H9 (cell line): Measurements from ENCODE around the gene DSCAM. TPM values are rescaled to one million over a fixed set of nuclear protein-coding genes. Genes with fewer than 3 reads are reported as not detected.
A peak's percentile ranks its signal among the peaks of the same experiment; 100 is the strongest.

Experiments used
- DNase-seq: peaks from one replicate; pipeline ENCODE4 v3.0.0-alpha.2; 2017
- H2AFZ ChIP-seq: one replicate; pipeline ENCODE4 v1.6.1; 2013; ENCODE audit warnings: mild to moderate bottlenecking, low read length, control low read depth, moderate library complexity
- H2AK5ac ChIP-seq: 2 replicates; pipeline ENCODE4 v1.6.1; 2013; ENCODE audit warnings: low read length, control low read depth, mixed read lengths; ENCODE audit not compliant: insufficient read length
- H2BK120ac ChIP-seq: one replicate; pipeline ENCODE4 v1.6.1; 2013; ENCODE audit warnings: low read depth, mild to moderate bottlenecking, low read length, control low read depth, inconsistent platforms; ENCODE audit not compliant: poor library complexity, severe bottlenecking
- H2BK12ac ChIP-seq: 2 replicates; pipeline ENCODE4 v1.6.1; 2013; ENCODE audit warnings: low read length, control low read depth, mixed read lengths, low read depth; ENCODE audit not compliant: insufficient read length
- H2BK15ac ChIP-seq: 2 replicates; pipeline ENCODE4 v1.6.1; 2013; ENCODE audit warnings: low read depth, low read length, control low read depth
- H2BK20ac ChIP-seq: one replicate; pipeline ENCODE4 v1.6.1; 2013; ENCODE audit warnings: low read depth, mild to moderate bottlenecking, low read length, control low read depth, inconsistent platforms; ENCODE audit not compliant: poor library complexity, severe bottlenecking
- H2BK5ac ChIP-seq: 2 replicates; pipeline ENCODE4 v1.6.1; 2013; ENCODE audit warnings: low read length, control low read depth, mixed read lengths; ENCODE audit not compliant: insufficient read length
- H3K14ac ChIP-seq: 2 replicates; pipeline ENCODE4 v1.6.1; 2013; ENCODE audit warnings: low read length, control low read depth; ENCODE audit not compliant: insufficient read depth
- H3K18ac ChIP-seq: 2 replicates; pipeline ENCODE4 v1.6.1; 2013; ENCODE audit warnings: low read depth, mild to moderate bottlenecking, mixed read lengths, low read length, control low read depth; ENCODE audit not compliant: insufficient read length
- H3K23ac ChIP-seq: 2 replicates; pipeline ENCODE4 v1.6.1; 2013; ENCODE audit warnings: low read length, control low read depth, mixed read lengths, low read depth; ENCODE audit not compliant: insufficient read length
- H3K23me2 ChIP-seq: 2 replicates; pipeline ENCODE4 v1.6.1; 2013; ENCODE audit warnings: low read depth, mild to moderate bottlenecking, mixed read lengths, low read length, control low read depth; ENCODE audit not compliant: insufficient read length, poor library complexity, severe bottlenecking
- H3K27ac ChIP-seq: 2 replicates; pipeline ENCODE4 v1.5.1; 2013; ENCODE audit warnings: low read length, control low read depth, mixed read lengths, low read depth; ENCODE audit not compliant: insufficient read length
- H3K27me3 ChIP-seq: 2 replicates; pipeline ENCODE4 v1.6.1; 2013; ENCODE audit warnings: low read length, control low read depth, inconsistent platforms; ENCODE audit not compliant: insufficient read depth
- H3K4ac ChIP-seq: 2 replicates; pipeline ENCODE4 v1.6.1; 2013; ENCODE audit warnings: low read depth, mild to moderate bottlenecking, control low read depth, inconsistent platforms, low read length, moderate library complexity
- H3K4me1 ChIP-seq: 2 replicates; pipeline ENCODE4 v1.6.1; 2013; ENCODE audit warnings: low read length, control low read depth, inconsistent platforms; ENCODE audit not compliant: insufficient read depth
- H3K4me2 ChIP-seq: 2 replicates; pipeline ENCODE4 v1.6.1; 2013; ENCODE audit warnings: low read length, control low read depth, mixed read lengths; ENCODE audit not compliant: insufficient read length, insufficient read depth
- H3K56ac ChIP-seq: 2 replicates; pipeline ENCODE4 v1.6.1; 2013; ENCODE audit warnings: low read depth, mild to moderate bottlenecking, mixed read lengths, low read length, control low read depth; ENCODE audit not compliant: insufficient read length
- H3K79me1 ChIP-seq: 2 replicates; pipeline ENCODE4 v1.6.1; 2013; ENCODE audit warnings: low read depth, mild to moderate bottlenecking, moderate library complexity, low read length, control low read depth, inconsistent platforms; ENCODE audit not compliant: insufficient read depth, poor library complexity, severe bottlenecking
- H3K79me2 ChIP-seq: 2 replicates; pipeline ENCODE4 v1.6.1; 2013; ENCODE audit warnings: low read length, control low read depth, inconsistent platforms; ENCODE audit not compliant: insufficient read depth
- H3K9ac ChIP-seq: 2 replicates; pipeline ENCODE4 v1.6.1; 2013; ENCODE audit warnings: low read length, control low read depth, mixed read lengths; ENCODE audit not compliant: insufficient read length; ENCODE audit errors: extremely low read depth
- H3K9me3 ChIP-seq: one replicate; pipeline ENCODE4 v1.6.1; 2013; ENCODE audit warnings: low read depth, low read length, inconsistent platforms; ENCODE audit not compliant: control insufficient read depth
- H3T11ph ChIP-seq: one replicate; pipeline ENCODE4 v1.6.1; 2013; ENCODE audit warnings: mild to moderate bottlenecking, low read length, control low read depth, inconsistent platforms
- H4K20me1 ChIP-seq: one replicate; pipeline ENCODE4 v1.6.1; 2013; ENCODE audit not compliant: control insufficient read depth, insufficient read length, insufficient read depth
- H4K5ac ChIP-seq: 2 replicates; pipeline ENCODE4 v1.6.1; 2013; ENCODE audit warnings: low read depth, mild to moderate bottlenecking, mixed read lengths, low read length, control low read depth; ENCODE audit not compliant: insufficient read length
- H4K8ac ChIP-seq: replicated peaks from 2 replicates; pipeline ENCODE4 v1.6.1; 2013; ENCODE audit warnings: low read length, control low read depth, mixed read lengths, low read depth; ENCODE audit not compliant: insufficient read length
- H4K91ac ChIP-seq: 2 replicates; pipeline ENCODE4 v1.6.1; 2013; ENCODE audit warnings: low read depth, mild to moderate bottlenecking, moderate library complexity, mixed read lengths, low read length, control low read depth; ENCODE audit not compliant: insufficient read length
- H3K27ac Mint-ChIP-seq, 3 experiments: 2 replicates in 2 of 3; 3 replicates in 1 of 3; pipeline ENCODE4 v1.8.0; 2020 to 2021; ENCODE audit warnings: mixed read lengths in 3 of 3, mild to moderate bottlenecking in 1 of 3, moderate library complexity in 1 of 3
- H3K27me3 Mint-ChIP-seq: 2 replicates; pipeline ENCODE4 v1.8.0; 2021; ENCODE audit warnings: low read depth, mild to moderate bottlenecking, moderate library complexity, mixed read lengths
- H3K36me3 Mint-ChIP-seq, 3 experiments: 2 replicates in 2 of 3; 3 replicates in 1 of 3; pipeline ENCODE4 v1.8.0; 2020 to 2021; ENCODE audit warnings: low read depth in 3 of 3, mixed read lengths in 3 of 3; ENCODE audit not compliant: insufficient read depth in 1 of 3
- H3K4me1 Mint-ChIP-seq, 2 experiments: 2 replicates each; pipeline ENCODE4 v1.8.0; 2020; ENCODE audit warnings: mixed read lengths in 2 of 2
- H3K4me3 Mint-ChIP-seq, 2 experiments: 2 replicates in 1 of 2; 3 replicates in 1 of 2; pipeline ENCODE4 v1.8.0; 2020 to 2021; ENCODE audit warnings: mild to moderate bottlenecking in 2 of 2, mixed read lengths in 2 of 2, moderate library complexity in 1 of 2
- H3K9me3 Mint-ChIP-seq, 2 experiments: 2 replicates in 1 of 2; 3 replicates in 1 of 2; pipeline ENCODE4 v1.8.0; 2020; ENCODE audit warnings: mild to moderate bottlenecking in 2 of 2, mixed read lengths in 2 of 2, moderate library complexity in 1 of 2
- WGBS: extraction: QIAGEN DNeasy Blood & Tissue Kit; methylation state at CpG from one replicate; pipeline ENCODE4 v1.1.7; 2013; ENCODE audit warnings: missing lambda C conversion rate, low lambda C conversion rate, mixed read lengths; ENCODE audit not compliant: insufficient read length; ENCODE audit errors: extremely low coverage; 5-methylcytosine and 5-hydroxymethylcytosine counted together
- total RNA-seq: library from RNA; stranded (reverse); gene quantifications from 2 replicates; pipeline ENCODE4 v1.2.1, GENCODE V29; 2021
- TF ChIP-seq, protein P1 (sequence below): fragments of 200-600 bp; sonication (generic); conservative IDR thresholded peaks from 3 replicates; pipeline ENCODE4 v1.8.0; 2021; ENCODE audit warnings: antibody characterized with exemption, mild to moderate bottlenecking

The DSCAM gene
- total RNA-seq, 1 experiment from 2014 or later: 0.17 TPM

- H2BK20ac ChIP-seq: no peak overlapping the region
- H3T11ph ChIP-seq: no peak overlapping the region
- H4K20me1 ChIP-seq: no peaks in the 10 kb centered on the region
- no peak for DNase-seq
- no peaks in the 10 kb centered on the region for H3K27me3 ChIP-seq
- H3K4me2 ChIP-seq: no peak overlapping the region
- no peak overlapping the region for H3K23ac ChIP-seq
- H3K79me2 ChIP-seq: no peaks in the 10 kb centered on the region
- H4K91ac ChIP-seq: no peak overlapping the region
- no peak overlapping the region for H3K56ac ChIP-seq
- no peaks in the 10 kb centered on the region for H3K9me3 ChIP-seq
- Mint-ChIP-seq H3K4me1 (peaks cover 8 to 10% of the 10 kb centered on the region in 2 experiments; a peak in 3 of 4 replicates), H3K27ac (no peak overlapping the region), H3K9me3 (no peaks in the 10 kb centered on the region), H3K27me3 (peaks cover 2% of the 10 kb centered on the region; the same call in 1 of the 2 replicates), H3K36me3 (peaks cover 0 to 7% (median 0%) of the 10 kb centered on the region in 3 experiments; a peak in 2 of 7 replicates), H3K4me3 (no peak overlapping the region)
- no peak overlapping the region for H4K8ac ChIP-seq
- no peak overlapping the region for H2AFZ ChIP-seq
- no peak overlapping the region for H3K14ac ChIP-seq
- no peak overlapping the region for H4K5ac ChIP-seq
- H3K23me2 ChIP-seq: no peaks in the 10 kb centered on the region
- peak overlapping the region; percentile 1 for H2BK120ac ChIP-seq
- no CpG with 5 or more reads among the region's 6 CpGs for WGBS
- H2BK12ac ChIP-seq: no peak overlapping the region
- no peak overlapping the region for H3K18ac ChIP-seq
- no peak overlapping the region for H3K4ac ChIP-seq
- H3K79me1 ChIP-seq: no peaks in the 10 kb centered on the region
- no peak overlapping the region for H2BK5ac ChIP-seq
- no peak overlapping the region for H2AK5ac ChIP-seq
- no peak overlapping the region for H2BK15ac ChIP-seq
- TF ChIP-seq, protein P1, sequence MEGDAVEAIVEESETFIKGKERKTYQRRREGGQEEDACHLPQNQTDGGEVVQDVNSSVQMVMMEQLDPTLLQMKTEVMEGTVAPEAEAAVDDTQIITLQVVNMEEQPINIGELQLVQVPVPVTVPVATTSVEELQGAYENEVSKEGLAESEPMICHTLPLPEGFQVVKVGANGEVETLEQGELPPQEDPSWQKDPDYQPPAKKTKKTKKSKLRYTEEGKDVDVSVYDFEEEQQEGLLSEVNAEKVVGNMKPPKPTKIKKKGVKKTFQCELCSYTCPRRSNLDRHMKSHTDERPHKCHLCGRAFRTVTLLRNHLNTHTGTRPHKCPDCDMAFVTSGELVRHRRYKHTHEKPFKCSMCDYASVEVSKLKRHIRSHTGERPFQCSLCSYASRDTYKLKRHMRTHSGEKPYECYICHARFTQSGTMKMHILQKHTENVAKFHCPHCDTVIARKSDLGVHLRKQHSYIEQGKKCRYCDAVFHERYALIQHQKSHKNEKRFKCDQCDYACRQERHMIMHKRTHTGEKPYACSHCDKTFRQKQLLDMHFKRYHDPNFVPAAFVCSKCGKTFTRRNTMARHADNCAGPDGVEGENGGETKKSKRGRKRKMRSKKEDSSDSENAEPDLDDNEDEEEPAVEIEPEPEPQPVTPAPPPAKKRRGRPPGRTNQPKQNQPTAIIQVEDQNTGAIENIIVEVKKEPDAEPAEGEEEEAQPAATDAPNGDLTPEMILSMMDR: peak; percentile 44
- H3K27ac ChIP-seq: no peak overlapping the region
- H3K9ac ChIP-seq: no peak overlapping the region
- H3K4me1 ChIP-seq: peaks cover 4% of the 10 kb centered on the region; the same call in 1 of the 2 replicates
These were observed 680.6 kb downstream of the DSCAM start for GRCh38 chr21:40166291-40166843.
